ENCODE results near the gene STAT4.
A peak's percentile ranks its signal among the peaks of the same experiment; 100 is the strongest.

The STAT4 gene

GRCh38 chr2:191144217-191144616 lies 6.6 kb downstream of the STAT4 start:
- DNase-seq (ENCODE audit: low spot score): no peak

GRCh38 chr2:191143791-191144190 lies 7.0 kb downstream of the STAT4 start:
- no peak for DNase-seq (ENCODE audit: low spot score)

- DNase-seq (ENCODE audit: low spot score): no peak
These were observed 21.9 kb downstream of the STAT4 start for GRCh38 chr2:191128911-191129304.

GRCh38 chr2:191128172-191128910 lies 22.5 kb downstream of the STAT4 start:
- no peak for DNase-seq (ENCODE audit: low spot score)

GRCh38 chr2:191127235-191127634 lies 23.6 kb downstream of the STAT4 start:
- DNase-seq (ENCODE audit: low spot score): no peak

- DNase-seq (ENCODE audit: low spot score): no peak
These were observed 24.3 kb downstream of the STAT4 start for GRCh38 chr2:191126386-191127085.

- no peak for DNase-seq (ENCODE audit: low spot score)
These were observed 25.1 kb downstream of the STAT4 start for GRCh38 chr2:191125646-191126045.

GRCh38 chr2:191122638-191123294 lies 28.0 kb downstream of the STAT4 start:
- no peak for DNase-seq (ENCODE audit: low spot score)

- no peak for DNase-seq (ENCODE audit: low spot score)
These were observed 33.5 kb downstream of the STAT4 start for GRCh38 chr2:191117341-191117740.

GRCh38 chr2:191115804-191116203 lies 35.0 kb downstream of the STAT4 start:
- DNase-seq (ENCODE audit: low spot score): no peak

- no peak for DNase-seq (ENCODE audit: low spot score)
These were observed 35.4 kb downstream of the STAT4 start for GRCh38 chr2:191115391-191115790.

GRCh38 chr2:191114403-191114886 lies 36.3 kb downstream of the STAT4 start:
- DNase-seq (ENCODE audit: low spot score): peak; percentile 8

- no peak for DNase-seq (ENCODE audit: low spot score)
These were observed 37.0 kb downstream of the STAT4 start for GRCh38 chr2:191113761-191114160.

- DNase-seq (ENCODE audit: low spot score): no peak
These were observed 38.3 kb downstream of the STAT4 start for GRCh38 chr2:191112448-191112901.

- DNase-seq (ENCODE audit: low spot score): no peak
These were observed 40.9 kb downstream of the STAT4 start for GRCh38 chr2:191109888-191110287.

- DNase-seq (ENCODE audit: low spot score): no peak
These were observed 42.5 kb downstream of the STAT4 start for GRCh38 chr2:191108331-191108730.

GRCh38 chr2:191105082-191105481 lies 45.7 kb downstream of the STAT4 start:
- no peak for DNase-seq (ENCODE audit: low spot score)

- no peak for DNase-seq (ENCODE audit: low spot score)
These were observed 47.0 kb downstream of the STAT4 start for GRCh38 chr2:191103774-191104173.

- no peak for DNase-seq (ENCODE audit: low spot score)
These were observed 50.6 kb downstream of the STAT4 start for GRCh38 chr2:191100216-191100615.

GRCh38 chr2:191087311-191087710 lies 63.5 kb downstream of the STAT4 start:
- no peak for DNase-seq (ENCODE audit: low spot score)

- no peak for DNase-seq (ENCODE audit: low spot score)
These were observed 64.1 kb downstream of the STAT4 start for GRCh38 chr2:191086706-191087105.

GRCh38 chr2:191083540-191083939 lies 67.3 kb downstream of the STAT4 start:
- no peak for DNase-seq (ENCODE audit: low spot score)

GRCh38 chr2:191082321-191082720 lies 68.5 kb downstream of the STAT4 start:
- no peak for DNase-seq (ENCODE audit: low spot score)
